Fibroblast of pulmonary artery (primary cell): ENCODE measurements around the gene TGFBR2.

Experiments
- DNase-seq: peaks from one replicate; pipeline ENCODE4 v3.0.0-alpha.2; 2010; ENCODE audit warnings: low read depth
- H3K4me3 ChIP-seq: replicated peaks from 2 replicates; pipeline ENCODE4 v1.5.1; 2011; ENCODE audit warnings: low read depth, mild to moderate bottlenecking, control low read depth, low read length, moderate library complexity
- TF ChIP-seq, protein P1 (sequence below): IDR thresholded peaks from 2 replicates; pipeline ENCODE4 v1.5.1; 2011; ENCODE audit warnings: mild to moderate bottlenecking, control low read depth, low read length, inconsistent platforms; ENCODE audit errors: missing control alignments

TGFBR2 gene

DNA sequence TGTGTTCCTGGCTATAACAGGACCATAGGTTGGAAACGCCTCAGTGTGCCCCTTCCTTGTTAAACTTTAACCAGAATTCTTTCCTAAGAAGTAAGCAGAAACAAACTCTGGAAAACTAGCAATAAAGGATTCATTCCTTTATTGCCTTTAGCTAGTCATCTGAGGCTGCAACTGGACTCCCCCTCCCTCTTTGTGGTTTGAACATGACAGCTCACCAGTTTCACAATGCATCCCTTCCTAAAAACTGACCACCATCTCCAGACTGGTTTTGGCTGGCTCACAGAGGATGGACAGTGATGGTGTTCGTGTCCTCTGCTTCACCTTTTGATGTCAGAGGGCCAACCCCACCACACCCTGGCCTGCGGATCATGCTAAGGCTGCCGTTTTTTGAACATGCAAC is 27.9 kb upstream of the TGFBR2 start:
- TF ChIP-seq, protein P1, sequence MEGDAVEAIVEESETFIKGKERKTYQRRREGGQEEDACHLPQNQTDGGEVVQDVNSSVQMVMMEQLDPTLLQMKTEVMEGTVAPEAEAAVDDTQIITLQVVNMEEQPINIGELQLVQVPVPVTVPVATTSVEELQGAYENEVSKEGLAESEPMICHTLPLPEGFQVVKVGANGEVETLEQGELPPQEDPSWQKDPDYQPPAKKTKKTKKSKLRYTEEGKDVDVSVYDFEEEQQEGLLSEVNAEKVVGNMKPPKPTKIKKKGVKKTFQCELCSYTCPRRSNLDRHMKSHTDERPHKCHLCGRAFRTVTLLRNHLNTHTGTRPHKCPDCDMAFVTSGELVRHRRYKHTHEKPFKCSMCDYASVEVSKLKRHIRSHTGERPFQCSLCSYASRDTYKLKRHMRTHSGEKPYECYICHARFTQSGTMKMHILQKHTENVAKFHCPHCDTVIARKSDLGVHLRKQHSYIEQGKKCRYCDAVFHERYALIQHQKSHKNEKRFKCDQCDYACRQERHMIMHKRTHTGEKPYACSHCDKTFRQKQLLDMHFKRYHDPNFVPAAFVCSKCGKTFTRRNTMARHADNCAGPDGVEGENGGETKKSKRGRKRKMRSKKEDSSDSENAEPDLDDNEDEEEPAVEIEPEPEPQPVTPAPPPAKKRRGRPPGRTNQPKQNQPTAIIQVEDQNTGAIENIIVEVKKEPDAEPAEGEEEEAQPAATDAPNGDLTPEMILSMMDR, result no peak
- H3K4me3 ChIP-seq, result no peak overlapping the region
- peak; percentile 86 for DNase-seq

DNA sequence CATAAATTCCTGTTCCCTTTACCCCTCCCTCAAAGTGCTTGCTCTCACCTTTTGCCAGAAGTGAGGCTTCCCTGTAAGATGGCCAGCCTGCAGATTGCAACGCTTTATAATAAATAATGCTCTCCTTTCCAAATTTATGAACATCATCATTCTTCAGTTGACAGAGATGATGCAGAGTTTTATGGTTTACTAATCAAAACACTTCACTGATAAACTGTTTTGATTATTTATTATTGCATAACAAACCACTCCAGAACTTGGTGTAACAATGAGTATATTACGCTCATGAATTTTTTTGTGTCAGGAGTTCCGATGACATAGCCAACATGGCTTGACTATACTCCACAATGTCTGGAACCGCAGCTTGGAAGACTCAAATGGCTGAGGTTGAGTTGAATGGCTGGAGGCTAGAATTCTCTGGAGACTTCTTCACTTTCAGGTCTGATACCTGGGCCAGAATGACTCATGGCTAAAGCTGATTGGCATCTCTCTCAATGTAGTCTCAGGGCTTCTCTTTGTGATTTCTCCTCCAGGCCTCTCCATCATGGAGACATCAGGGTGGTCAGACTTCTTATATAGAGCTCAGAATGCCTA is 27.3 kb upstream of the TGFBR2 start:
- TF ChIP-seq, protein P1, result no peak
- no peak overlapping the region for H3K4me3 ChIP-seq
- no peak for DNase-seq

DNA sequence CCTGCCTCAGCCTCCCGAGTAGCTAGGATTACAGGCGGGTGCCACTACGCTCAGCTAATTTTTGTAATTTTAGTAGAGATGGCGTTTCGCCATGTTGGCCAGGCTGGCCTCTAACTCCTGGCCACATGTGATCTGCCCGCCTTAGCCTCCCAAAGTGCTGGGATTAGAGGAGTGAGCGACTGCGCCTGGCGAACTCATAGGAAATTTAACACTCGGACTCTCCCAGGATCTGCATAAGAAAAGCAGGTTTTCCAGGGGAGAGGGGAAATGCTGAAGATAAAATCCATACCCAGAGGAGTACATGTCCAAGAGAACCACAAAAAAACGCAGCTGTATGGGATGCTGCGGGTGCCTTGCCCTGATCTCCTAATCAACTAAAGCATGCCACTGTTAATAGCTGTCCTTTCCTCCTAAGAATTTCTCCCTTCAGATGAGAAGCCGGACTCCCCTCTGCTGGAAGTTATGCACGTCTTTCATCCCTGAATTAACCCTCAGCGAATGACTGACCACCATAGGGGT is 25.3 kb upstream of the TGFBR2 start:
- no peak overlapping the region for H3K4me3 ChIP-seq
- TF ChIP-seq, protein P1, result no peak
- no peak for DNase-seq

DNA sequence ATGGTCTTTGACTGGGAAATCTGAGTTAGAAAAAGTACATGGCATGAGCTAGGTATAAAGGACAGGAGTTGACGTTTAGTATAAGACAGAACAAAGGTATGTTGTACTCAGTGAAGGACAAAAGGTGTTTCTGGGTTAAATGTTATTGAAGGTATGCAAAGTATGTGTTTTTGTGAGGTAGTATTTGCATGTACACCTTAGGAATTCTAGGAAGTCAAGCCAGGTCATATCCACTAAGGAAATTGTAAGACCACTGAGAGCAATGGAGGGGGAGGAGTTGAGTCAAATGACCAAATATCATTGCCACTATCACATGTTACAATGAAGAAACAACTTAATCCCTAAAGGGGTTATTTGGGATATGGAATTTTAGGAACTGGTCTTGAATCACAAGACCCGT is 24.4 kb upstream of the TGFBR2 start:
- H3K4me3 ChIP-seq, result no peak overlapping the region
- no peak for DNase-seq
- TF ChIP-seq, protein P1, result no peak

DNA sequence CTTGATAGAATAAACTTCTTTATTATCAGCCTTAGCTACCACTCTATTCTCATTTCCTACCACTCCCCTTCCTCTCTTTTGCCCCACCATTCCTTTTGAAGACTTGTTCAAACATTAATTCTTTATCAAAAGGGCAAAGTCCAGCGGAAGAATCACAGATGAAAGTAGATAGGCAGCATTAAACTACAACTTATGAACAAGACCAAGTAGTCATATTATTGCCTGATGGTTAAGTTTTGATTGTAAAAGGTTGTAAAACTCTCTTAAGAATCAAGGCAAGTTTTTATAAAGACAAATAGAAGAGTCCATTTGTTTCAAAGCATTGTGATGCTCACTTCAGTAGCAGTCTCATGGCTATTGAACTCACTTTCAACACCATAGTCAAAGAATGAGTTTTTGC is 22.4 kb upstream of the TGFBR2 start:
- no peak for DNase-seq
- TF ChIP-seq, protein P1, result no peak
- no peak overlapping the region for H3K4me3 ChIP-seq

DNA sequence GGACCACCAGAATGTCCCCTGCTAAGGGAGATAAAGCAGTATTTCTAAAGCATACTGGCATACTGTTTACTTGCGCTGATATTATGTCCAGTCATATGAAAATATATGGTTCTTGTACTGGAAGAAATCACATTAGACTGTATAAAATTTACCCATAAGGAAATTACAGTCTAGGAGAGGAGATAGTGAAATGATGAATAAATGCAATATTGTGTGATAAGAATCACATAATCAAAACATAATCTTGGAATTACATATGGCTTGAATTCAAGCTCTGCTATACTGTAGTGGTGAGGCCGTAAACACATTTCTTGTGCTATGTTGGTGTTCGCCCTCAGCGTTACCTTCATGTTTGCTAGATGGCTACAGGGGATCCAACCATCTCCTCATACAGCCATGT is 20.7 kb upstream of the TGFBR2 start:
- H3K4me3 ChIP-seq, result no peak overlapping the region
- DNase-seq, result no peak
- TF ChIP-seq, protein P1, result no peak
